Posterior vena cava (tissue), 2 donors: ENCODE data around the gene GPRC5A. TPM values are rescaled to one million over a fixed set of nuclear protein-coding genes. Genes with fewer than 3 reads are reported as not detected.

ENCODE experiments used
- DNase-seq: peaks from one replicate; pipeline ENCODE4 v3.0.0-alpha.2; 2020; ENCODE audit warnings: low spot score
- intact Hi-C, 2 donors: fragments of 100-400 bp; cut with DNase I; formaldehyde crosslinking; loops; one replicate each; pipeline versions ENCODE4 v1.14.1 to v1.14.2; 2022 to 2023
- total RNA-seq, 2 donors: library from RNA; stranded (reverse); fragmentation: NEBNext Ultra II Directional; extraction: Animal tissue kit (Norgen Biotek cat#: 25700); gene quantifications; one replicate each; pipeline ENCODE4 v1.2.1, GENCODE V29; 2021
- donor health status: DM: yes; HTN: yes; CAD: no.
- donor health status: DM: yes; HTN: yes; CAD: no.

GPRC5A gene
- total RNA-seq, 2 donors from 2014 or later, result 16.2 to 23.4 TPM

- intact Hi-C loops, result no loop called here
- no peak for DNase-seq
Measured at GRCh38 chr12:12882288-12882687, 9.1 kb upstream of the GPRC5A start.

DNA sequence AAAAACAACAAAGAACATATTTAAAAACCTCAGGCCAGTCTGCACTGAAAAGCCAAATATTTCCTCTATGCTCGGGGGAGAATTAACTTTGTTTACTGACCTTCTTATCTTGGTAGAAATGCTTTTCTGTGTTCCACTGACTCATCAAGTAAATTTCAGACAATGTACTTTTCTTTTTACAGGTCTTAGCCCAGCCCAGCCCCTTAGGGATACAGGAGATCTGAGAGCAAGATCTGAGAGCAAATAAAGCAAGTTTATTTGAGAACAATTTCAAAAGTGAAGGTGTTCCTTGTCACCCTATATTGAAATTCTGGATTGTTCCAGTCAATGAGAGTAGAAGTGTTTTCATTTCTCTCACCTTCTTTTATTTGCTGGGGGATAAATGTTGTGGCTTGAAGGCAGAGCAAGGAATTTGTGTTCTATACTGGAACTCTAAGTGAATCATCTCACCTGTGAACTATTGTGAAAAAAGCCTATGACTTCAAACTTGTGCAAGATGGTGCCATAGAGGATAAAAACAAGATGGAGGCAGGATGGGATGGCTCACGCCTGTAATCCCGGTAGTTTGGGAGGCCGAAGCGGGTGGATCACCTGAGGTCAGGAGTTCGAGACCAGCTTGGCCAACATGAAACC is 7.9 kb upstream of the GPRC5A start:
- DNase-seq, result no peak
- intact Hi-C loops, result no loop called here

DNA sequence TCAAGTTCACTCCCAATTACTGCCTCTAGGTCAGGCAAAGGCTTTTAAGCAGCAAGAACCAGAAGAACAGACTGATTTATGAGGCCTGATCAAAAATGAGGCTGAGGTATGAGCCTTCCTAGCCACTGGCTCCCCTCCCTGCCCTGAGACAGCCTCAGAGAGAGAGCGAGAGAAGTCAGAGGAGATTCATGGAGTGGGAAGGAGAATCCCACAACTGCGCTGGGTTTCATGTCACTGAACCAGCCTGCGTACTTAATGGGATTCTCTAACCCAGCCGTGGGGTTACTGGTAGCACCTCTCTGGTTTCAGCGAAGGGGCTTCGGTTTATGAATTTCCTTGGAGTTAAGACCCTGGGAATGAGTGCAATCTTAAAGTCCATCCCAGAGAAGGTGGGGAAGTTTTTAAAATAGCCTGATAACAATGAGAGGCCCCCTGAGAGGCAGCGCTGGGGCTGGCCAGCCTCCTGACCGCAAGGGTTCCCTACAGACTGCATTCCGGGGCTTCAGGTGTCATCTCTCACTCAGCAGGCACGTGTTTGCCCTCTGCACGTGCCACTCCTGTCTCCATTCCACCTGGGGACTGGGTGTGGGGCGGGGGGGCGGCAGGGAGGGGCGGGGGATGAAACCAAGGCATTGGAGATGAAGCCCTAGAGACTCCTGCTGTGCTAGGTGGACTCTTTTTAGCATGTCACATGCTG is 6.1 kb upstream of the GPRC5A start:
- intact Hi-C loops, result no loop called here
- no peak for DNase-seq

DNA sequence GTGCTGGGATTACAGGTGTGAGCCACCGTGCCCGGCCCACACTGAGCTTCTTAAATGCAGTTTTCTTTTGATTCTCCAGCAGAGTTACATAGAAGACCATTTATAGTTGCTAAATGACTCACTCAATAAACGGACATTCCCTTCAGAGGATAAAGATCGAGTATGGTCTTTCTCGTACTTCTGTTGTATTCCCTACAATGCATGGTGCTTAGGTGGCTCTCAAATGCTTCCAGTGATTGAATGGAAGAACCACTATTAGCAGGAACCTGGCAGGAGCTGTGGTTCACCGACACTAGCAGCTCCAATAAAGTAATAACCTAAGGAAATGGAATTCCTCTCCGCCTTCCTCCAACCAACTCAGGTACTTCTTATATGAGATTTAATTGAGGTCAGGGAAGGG is 3.9 kb upstream of the GPRC5A start:
- DNase-seq, result peak; percentile 44
- intact Hi-C loops, result no loop called here

- intact Hi-C loops, result no loop called here
- DNase-seq, result peak; percentile 29
Measured at GRCh38 chr12:12889701-12890100, 1.7 kb upstream of the GPRC5A start.

DNA sequence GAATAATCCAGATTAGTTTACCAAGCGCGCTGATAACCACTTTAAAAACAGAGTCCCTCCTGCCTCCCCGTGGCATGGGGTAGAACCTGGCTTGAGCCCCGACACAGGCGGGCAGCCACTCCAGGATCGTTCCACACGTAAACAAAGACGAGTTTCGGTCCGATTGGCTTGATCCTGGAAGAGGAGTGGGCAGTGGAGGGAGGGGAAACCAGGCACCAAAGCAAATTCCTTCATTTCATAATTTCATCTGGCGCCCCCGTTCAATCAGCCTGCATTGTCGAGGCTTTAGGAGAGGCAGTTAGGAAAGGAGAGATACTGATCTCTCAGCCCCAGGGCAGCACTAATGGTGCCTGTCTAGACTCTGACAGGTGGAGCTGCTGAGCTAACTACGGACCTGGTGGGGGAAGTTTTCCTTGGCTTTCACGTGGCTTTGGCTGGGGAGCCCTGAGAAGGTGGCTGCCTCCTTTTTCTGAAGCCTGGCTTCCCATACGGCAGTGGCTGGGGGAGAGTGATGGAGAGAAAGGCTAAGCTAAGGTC is 751 bp upstream of the GPRC5A start:
- peak; percentile 78 for DNase-seq
- intact Hi-C loops, result no loop called here

- intact Hi-C loops, result no loop called here
Measured at GRCh38 chr12:12891881-12892355, 556 bp downstream of the GPRC5A start.

GRCh38 chr12:12892681-12893141 is 1.3 kb downstream of the GPRC5A start:
- DNase-seq, result peak; percentile 76
- intact Hi-C loops, result no loop called here

More at GRCh38 chr12:12891881-12892355, 556 bp downstream of the GPRC5A start:
- DNase-seq, result no peak

DNA sequence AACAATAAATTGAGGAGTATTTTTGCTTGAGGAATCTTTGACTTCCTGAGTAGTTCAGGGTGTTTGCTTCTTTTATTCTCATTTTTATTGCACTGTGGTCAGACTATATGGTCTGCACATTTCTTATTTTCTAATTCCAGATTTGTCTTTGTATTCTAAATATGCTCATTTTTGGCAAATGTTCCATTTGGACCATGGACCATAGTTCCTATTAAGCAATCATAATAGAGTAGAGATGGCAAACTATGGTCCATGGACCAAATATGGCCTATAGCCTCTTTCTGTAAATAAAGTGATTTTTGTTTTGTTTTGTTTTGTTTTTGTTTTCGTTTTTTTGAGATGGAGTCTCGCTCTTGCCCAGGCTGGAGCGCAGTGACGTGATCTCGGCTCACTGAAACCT is 2.1 kb downstream of the GPRC5A start:
- intact Hi-C loops, result no loop called here

GRCh38 chr12:12896260-12896659 is 4.9 kb downstream of the GPRC5A start:
- DNase-seq, result no peak
- intact Hi-C loops, result no loop called here

More for the DNA sequence above, 2.1 kb downstream of the GPRC5A start:
- DNase-seq, result no peak

DNA sequence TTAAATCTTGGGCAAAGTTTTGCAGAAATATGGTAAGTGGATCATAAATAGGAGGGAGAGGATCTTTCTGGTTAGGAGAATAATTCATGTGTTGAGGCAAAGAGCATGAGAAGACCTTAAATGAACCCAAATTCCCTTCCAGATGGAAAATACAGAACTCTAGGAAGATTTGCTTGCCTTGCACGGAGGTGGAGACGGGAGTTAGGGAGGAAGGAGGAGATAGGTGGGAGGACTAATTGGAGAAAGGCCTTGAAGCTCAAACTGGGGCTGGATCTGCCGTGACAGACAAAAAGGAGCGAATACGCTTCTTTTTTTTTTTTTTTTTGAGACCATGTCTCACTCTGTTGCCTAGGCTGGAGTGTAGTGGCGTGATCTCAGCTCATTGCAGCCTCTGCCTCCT is 5.9 kb downstream of the GPRC5A start:
- DNase-seq, result no peak
- intact Hi-C loops, result no loop called here

DNA sequence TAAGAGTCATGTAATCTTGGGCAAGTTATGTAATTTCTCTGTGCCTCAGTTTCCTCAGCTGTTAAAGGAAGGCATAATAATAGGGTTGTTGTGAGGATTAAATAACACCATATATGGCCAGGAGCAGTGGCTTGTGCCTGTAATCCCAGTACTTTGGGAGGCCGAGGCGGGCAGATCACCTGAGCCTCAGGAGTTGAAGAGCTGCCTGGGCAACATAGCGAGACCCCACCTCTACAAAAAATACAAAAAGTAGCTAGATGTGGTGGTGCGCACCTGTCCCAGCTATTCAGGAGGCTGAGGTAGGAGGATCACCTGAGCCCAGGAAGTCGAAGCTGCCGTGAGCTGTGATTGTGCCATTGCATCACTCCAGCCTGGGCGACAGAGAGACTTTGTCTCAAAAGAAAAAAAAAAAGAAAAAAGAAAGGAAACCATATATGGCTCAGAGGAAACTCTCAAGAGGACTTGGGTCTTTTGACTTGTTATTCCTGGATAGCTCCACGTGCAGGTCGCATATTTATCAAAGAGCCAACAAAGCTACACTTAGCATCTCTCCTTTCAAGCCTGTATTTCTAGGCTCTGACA is 6.9 kb downstream of the GPRC5A start:
- peak; percentile 60 for DNase-seq
- intact Hi-C loops, result no loop called here

DNA sequence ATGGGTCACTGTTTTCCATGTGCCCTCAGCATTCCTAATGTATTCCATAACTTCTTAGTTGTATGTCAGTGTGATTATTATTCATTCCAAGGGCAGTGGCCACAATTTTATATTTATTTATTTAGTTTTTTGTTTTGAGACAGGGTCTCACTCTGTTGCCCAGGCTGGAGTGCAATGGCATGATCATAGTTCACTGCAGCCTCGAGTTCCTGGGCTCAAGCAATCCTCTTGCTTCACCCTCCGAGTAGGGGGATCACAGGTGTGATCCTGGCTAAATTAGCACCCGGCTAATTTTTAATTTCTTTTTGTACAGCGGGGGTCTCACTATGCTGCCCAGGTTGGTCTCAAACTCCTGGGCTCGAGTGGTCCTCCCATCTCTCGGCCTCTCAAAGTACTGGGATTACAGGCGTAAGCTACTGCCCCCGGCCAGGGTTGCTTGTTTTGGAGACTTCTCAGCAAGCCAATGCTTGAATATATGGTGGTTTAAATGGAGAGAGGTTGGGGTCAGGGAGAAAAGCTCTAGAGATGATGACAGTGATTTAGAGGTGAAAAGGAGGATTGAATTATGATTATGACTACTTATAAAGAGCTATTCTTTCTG is 7.6 kb downstream of the GPRC5A start:
- intact Hi-C loops, result no loop called here
- peak; percentile 53 for DNase-seq

GRCh38 chr12:12899530-12900380 is 8.4 kb downstream of the GPRC5A start:
- peak; percentile 84 for DNase-seq
- intact Hi-C loops, result no loop called here

GRCh38 chr12:12900786-12901157 is 9.4 kb downstream of the GPRC5A start:
- intact Hi-C loops, result no loop called here

DNA sequence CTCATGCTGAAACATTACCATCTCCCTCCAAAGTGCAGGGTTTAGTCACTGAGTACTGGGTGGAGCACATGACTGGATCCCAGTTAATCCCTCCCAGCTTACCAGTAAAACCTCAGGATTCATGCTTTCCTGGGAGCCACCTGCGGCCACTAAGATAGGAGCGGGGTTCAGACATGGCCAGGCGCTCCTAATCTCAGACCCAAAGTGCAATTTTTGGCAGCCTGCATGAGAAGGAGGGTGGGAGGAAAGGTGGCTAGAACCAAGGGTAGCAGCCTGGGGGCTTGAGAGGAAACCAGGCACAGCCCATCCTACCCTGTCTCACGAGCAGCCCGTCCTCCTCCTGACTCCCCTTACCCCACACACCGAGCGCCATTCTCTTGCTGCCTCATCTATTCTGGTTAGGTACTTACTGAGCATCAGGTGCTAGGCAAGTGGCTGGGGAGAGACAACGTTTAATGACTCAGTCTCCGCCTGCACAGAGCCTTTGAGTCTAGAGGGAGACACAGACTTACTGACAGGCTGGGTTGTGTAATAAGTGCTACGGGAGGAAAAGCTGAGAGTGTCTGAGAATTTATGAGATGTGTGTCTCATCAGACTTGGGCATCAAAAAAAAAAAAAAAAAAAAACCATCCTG is 9.9 kb downstream of the GPRC5A start:
- intact Hi-C loops, result no loop called here
- DNase-seq, result peak; percentile 79

More at GRCh38 chr12:12900786-12901157, 9.4 kb downstream of the GPRC5A start:
- no peak for DNase-seq

- intact Hi-C loops, result no loop called here
- peak; percentile 2 for DNase-seq
Measured at GRCh38 chr12:12902036-12902435, 10.7 kb downstream of the GPRC5A start.
